Heart left ventricle (tissue), 16 donors: Measurements from ENCODE around the gene UBALD2. TPM values are rescaled to one million over a fixed set of nuclear protein-coding genes. Genes with fewer than 3 reads are reported as not detected.

Source experiments
- ATAC-seq, 4 donors: fragments of 200-7000 bp; cut with Tn5 transposase; one replicate each; pipeline ENCODE4 v1.9.1; 2020 to 2022; ENCODE audit warnings: moderate library complexity in 4 of 4, mild to moderate bottlenecking in 3 of 4, moderate number of reproducible peaks in 1 of 4
- DNase-seq, 5 donors: peaks; one replicate each; pipeline ENCODE4 v3.0.0-alpha.2; 2020
- H3K27ac ChIP-seq, 12 donors: fragments of 200-600 bp; sonication (generic) in 4 of 12; one replicate each; pipeline versions ENCODE4 v1.5.0 to v1.8.0; 2016 to 2022; ENCODE audit warnings: mild to moderate bottlenecking in 2 of 12
- H3K27me3 ChIP-seq, 9 donors: fragments of 200-600 bp; sonication (generic) in 2 of 9; one replicate each; pipeline versions ENCODE4 v1.5.1 to v1.8.0; 2016 to 2022; ENCODE audit warnings: mild to moderate bottlenecking in 3 of 9
- H3K36me3 ChIP-seq, 9 donors: fragments of 200-600 bp; sonication (generic) in 2 of 9; one replicate each; pipeline versions ENCODE4 v1.5.0 to v1.8.0; 2018 to 2022; ENCODE audit warnings: mild to moderate bottlenecking in 2 of 9
- H3K4me1 ChIP-seq, 12 donors: fragments of 200-600 bp; sonication (generic) in 4 of 12; one replicate each; pipeline versions ENCODE4 v1.5.0 to v1.8.0; 2016 to 2022; ENCODE audit warnings: mild to moderate bottlenecking in 3 of 12
- H3K4me3 ChIP-seq, 12 donors: fragments of 200-600 bp; sonication (generic) in 4 of 12; one replicate each; pipeline versions ENCODE4 v1.5.0 to v1.8.0; 2017 to 2022; ENCODE audit warnings: mild to moderate bottlenecking in 9 of 12, moderate library complexity in 4 of 12
- H3K9me3 ChIP-seq, 12 donors: fragments of 200-600 bp; sonication (generic) in 4 of 12; one replicate each; pipeline versions ENCODE4 v1.5.0 to v1.8.0; 2016 to 2022; ENCODE audit warnings: mild to moderate bottlenecking in 1 of 12
- POLR2A ChIP-seq, 2 donors: fragments of 450-650 bp; IDR thresholded peaks; one replicate each; pipeline ENCODE4 v1.6.1; 2017; ENCODE audit warnings: antibody characterized with exemption in 2 of 2, mild to moderate bottlenecking in 2 of 2, moderate library complexity in 2 of 2
- WGBS, 4 donors: extraction: QIAGEN DNeasy Blood & Tissue Kit in 2 of 4; methylation state at CpG; one replicate each; pipeline versions ENCODE4 v1.1.5 to v1.1.7; 2013 to 2018; 5-methylcytosine and 5-hydroxymethylcytosine counted together
- intact Hi-C, 10 donors: fragments of 100-400 bp; cut with DNase I; formaldehyde crosslinking; loops; one replicate each; pipeline versions ENCODE4 v1.11.1 to v1.14.2; 2022
- polyA plus RNA-seq, 2 donors: library from polyadenylated mRNA; stranded (reverse); fragments of 200-250 nt; gene quantifications; one replicate each; pipeline ENCODE4 v1.2.3, GENCODE V29; 2013
- total RNA-seq, 9 donors: library from RNA; depleted of rRNA in 2 of 9; stranded (reverse); fragments of >200 nt in 2 of 9; fragmentation: NEBNext Ultra II Directional in 3 of 9; extraction: Animal tissue kit (Norgen Biotek cat#: 25700) in 3 of 9; gene quantifications; one replicate each; pipeline versions ENCODE4 v1.1.0 to v1.2.4, GENCODE V29; 2016 to 2023
- TF ChIP-seq, protein P1 (sequence below), 12 donors: fragments of 200-600 bp; sonication (generic) in 4 of 12; IDR thresholded peaks; one replicate each; pipeline versions ENCODE4 v1.5.0 to v1.8.0; 2018 to 2022; ENCODE audit warnings: antibody characterized with exemption in 12 of 12, mild to moderate bottlenecking in 5 of 12
- donor health status: ischemic (EF 13 %, LVEDD 7.1; RV severe dilation, severe dysfunction).
- donor health status: healthy with polysubstance abuse.
- donor health status: DM: no; HTN: yes; CAD: no.
- donor health status: DM: no; HTN: no; CAD: no.
- donor health status: ischemic (EF 25% LVEDD 6.9; RV normal size, moderate dysfunction).
- donor health status: ischemic (EF 25% LVEDD 5.7; RV mildly dilated, moderate dysfunction).
- donor health status: healthy.
- donor health status: DM: yes; HTN: yes; CAD: no.
- donor health status: ischemic (EF 35%, LVEDD 5.7; RV mildly dilated, moderate dysfunction).
- donor health status: nonischemic (EF 11% LVEDD 7.7; RV severe dilation, severe dysfunction).
- donor health status: DM: yes; HTN: yes; CAD: no.
- donor health status: PGD.
- donor health status: ischemic (EF 29% LVEDD 5.4; RV normal size, mild dysfunction).
- donor health status: nonischemic (EF 23%, LVEDD 6.1; RV moderate dilation, normal function).

Gene UBALD2
- total and polyA plus RNA-seq, 11 donors, result 8.5 to 49.8 (median 21.9) TPM

DNA sequence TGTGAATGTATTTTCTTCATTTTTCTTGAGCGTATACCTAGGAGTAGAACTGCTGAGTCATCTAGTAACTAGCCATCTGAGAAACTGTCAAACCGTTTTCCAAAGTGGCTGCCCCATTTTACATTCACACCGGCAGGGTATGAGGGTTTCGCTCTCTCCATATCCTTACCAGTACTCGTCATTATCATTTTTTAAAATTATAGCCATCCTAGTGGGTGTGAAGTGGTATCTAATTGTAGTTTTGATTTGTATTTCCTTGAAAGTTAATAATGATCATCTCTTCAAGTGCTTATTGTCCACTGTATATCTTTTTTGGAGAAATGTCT, 30.8 kb upstream of the UBALD2 start:
- H3K4me3 ChIP-seq, result no peak overlapping the region
- 84 to 91% (median 87%) methylated on average over 5 of the region's 5 CpGs for WGBS, 4 donors

DNA sequence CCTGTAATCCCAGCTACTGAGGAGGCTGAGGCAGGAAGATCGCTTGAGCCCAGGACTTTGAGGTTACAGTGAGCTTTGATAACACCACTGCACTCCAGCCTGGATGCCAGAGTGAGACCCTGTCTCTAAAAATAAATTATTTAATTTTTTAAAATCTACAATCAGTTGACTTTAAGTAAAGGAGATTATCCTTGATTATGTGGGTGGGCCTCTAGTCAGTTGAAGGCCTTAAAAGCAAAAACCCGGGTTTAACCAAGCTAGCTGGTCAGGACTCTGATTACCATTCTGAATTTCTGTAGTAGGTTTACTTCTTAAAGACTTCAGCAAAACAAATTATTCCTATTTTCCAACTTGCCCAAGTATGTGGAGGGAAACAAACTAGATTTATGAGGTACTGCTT, 29.3 kb upstream of the UBALD2 start:
- H3K9me3 ChIP-seq, result no peaks in the 10 kb centered on the region
- no peak for ATAC-seq
- peaks cover 0 to 13% (median 6%) of the 10 kb centered on the region in 12 donors for H3K4me1 ChIP-seq
- WGBS, 4 donors, result 91 to 100% (median 93%) methylated on average over 2 of the region's 2 CpGs
- no peak overlapping the region for H3K27ac ChIP-seq
- TF ChIP-seq, protein P1, sequence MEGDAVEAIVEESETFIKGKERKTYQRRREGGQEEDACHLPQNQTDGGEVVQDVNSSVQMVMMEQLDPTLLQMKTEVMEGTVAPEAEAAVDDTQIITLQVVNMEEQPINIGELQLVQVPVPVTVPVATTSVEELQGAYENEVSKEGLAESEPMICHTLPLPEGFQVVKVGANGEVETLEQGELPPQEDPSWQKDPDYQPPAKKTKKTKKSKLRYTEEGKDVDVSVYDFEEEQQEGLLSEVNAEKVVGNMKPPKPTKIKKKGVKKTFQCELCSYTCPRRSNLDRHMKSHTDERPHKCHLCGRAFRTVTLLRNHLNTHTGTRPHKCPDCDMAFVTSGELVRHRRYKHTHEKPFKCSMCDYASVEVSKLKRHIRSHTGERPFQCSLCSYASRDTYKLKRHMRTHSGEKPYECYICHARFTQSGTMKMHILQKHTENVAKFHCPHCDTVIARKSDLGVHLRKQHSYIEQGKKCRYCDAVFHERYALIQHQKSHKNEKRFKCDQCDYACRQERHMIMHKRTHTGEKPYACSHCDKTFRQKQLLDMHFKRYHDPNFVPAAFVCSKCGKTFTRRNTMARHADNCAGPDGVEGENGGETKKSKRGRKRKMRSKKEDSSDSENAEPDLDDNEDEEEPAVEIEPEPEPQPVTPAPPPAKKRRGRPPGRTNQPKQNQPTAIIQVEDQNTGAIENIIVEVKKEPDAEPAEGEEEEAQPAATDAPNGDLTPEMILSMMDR (IDR thresholded peaks at IDR 0.05), result no peak
- no peak for TF ChIP-seq POLR2A (IDR thresholded peaks at IDR 0.05)
- no peaks in the 10 kb centered on the region for H3K36me3 ChIP-seq
- intact Hi-C loops, result no loop called here
- no peak overlapping the region for H3K4me3 ChIP-seq
- no peak for DNase-seq
- H3K27me3 ChIP-seq, result peaks cover 0 to 12% (median 0%) of the 10 kb centered on the region in 9 donors

More for the DNA sequence above, 30.8 kb upstream of the UBALD2 start:
- no peaks in the 10 kb centered on the region for H3K9me3 ChIP-seq
- peaks cover 0 to 2% (median 0%) of the 10 kb centered on the region in 12 donors for H3K4me1 ChIP-seq
- peaks cover 0 to 6% (median 0%) of the 10 kb centered on the region in 9 donors for H3K27me3 ChIP-seq
- no peak for DNase-seq
- intact Hi-C loops, result no loop called here
- H3K27ac ChIP-seq, result no peak overlapping the region
- TF ChIP-seq, protein P1 (IDR thresholded peaks at IDR 0.05), result no peak
- no peak for TF ChIP-seq POLR2A (IDR thresholded peaks at IDR 0.05)
- no peak for ATAC-seq
- no peaks in the 10 kb centered on the region for H3K36me3 ChIP-seq

DNA sequence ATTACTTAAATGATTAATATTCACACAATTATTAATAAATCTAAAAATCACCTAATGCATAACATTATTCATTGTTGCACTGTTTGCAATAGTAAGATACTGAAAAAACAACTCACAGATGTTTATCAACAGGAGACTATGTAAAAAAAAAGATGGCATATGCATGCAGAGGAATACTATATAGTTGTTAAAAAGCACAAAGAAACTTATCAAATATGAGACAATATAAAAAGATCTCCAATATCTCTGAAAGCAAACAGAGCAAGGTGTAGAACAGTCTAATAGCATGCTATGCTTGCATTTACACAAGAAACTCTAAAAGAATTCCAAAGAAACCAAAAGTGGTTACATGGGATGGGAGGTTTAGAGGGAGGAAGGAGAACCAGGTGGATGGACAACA, 28.5 kb upstream of the UBALD2 start:
- no peaks in the 10 kb centered on the region for H3K9me3 ChIP-seq
- H3K27ac ChIP-seq, result no peak overlapping the region
- no peaks in the 10 kb centered on the region for H3K36me3 ChIP-seq
- H3K4me1 ChIP-seq, result peaks cover 0 to 17% (median 8%) of the 10 kb centered on the region in 12 donors
- no peak overlapping the region for H3K4me3 ChIP-seq
- intact Hi-C loops, result no loop called here
- no peak for TF ChIP-seq POLR2A (IDR thresholded peaks at IDR 0.05)
- TF ChIP-seq, protein P1 (IDR thresholded peaks at IDR 0.05), result no peak
- ATAC-seq (no peak), DNase-seq (no peak)
- H3K27me3 ChIP-seq, result peaks cover 0 to 17% (median 0%) of the 10 kb centered on the region in 9 donors

DNA sequence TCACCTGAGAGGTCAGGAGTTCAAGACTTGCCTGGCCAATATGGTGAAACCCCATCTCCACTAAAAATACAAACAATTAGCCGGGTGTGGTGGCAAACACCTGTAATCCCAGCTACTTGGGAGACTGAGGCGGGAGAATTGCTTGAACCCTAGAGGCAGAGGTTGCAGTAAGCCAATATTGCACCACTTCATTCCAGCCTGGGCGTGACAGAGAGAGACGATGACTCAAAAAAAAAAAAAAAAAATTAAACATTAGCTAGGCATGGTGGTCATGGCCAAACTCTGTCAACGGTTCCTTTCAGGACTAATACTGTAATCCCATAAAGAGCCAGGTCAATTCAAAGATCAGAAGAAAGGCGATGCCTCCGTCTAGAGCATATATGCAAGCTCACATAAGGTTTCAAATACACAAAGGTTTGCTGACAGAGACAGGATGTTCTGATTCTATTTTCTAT, 27.3 kb upstream of the UBALD2 start:
- Histone ChIP-seq H3K36me3 (no peaks in the 10 kb centered on the region), H3K27me3 (peaks cover 0 to 25% (median 0%) of the 10 kb centered on the region in 9 donors), H3K27ac (no peak overlapping the region), H3K9me3 (no peaks in the 10 kb centered on the region), H3K4me3 (no peak overlapping the region), H3K4me1 (peaks cover 0 to 19% (median 9%) of the 10 kb centered on the region in 12 donors)
- intact Hi-C loops, result no loop called here
- DNase-seq (no peak), ATAC-seq (no peak)
- whole genome bisulfite sequencing, 4 donors, result 91 to 96% (median 93%) methylated on average over 7 of the region's 7 CpGs
- no peak for TF ChIP-seq POLR2A (IDR thresholded peaks at IDR 0.05)
- TF ChIP-seq, protein P1 (IDR thresholded peaks at IDR 0.05), result no peak
